ENCODE results near the gene TXNRD2. TPM values are rescaled to one million over a fixed set of nuclear protein-coding genes. Genes with fewer than 3 reads are reported as not detected.
A peak's percentile ranks its signal among the peaks of the same experiment; 100 is the strongest.

Gene TXNRD2
- total RNA-seq, 6 experiments from 2014 or later = 35.9 to 47.8 (median 44.3) TPM

- ATAC-seq = peak; percentile 41 to 61 (median 51)
- H3K9me3 ChIP-seq = no peaks in the 10 kb centered on the region
- intact Hi-C loops (cut with DNase I) = loop anchor here (10.0 kb wide), 2 partner anchors 53 to 143 kb away; partner anchors contain the start of genes RANBP1 (in 2 of the 2), TRMT2A (in 2 of the 2) and TANGO2 (in 1 of the 2)
- peak overlapping the region; percentile 85 to 96 (median 94) for H3K27ac ChIP-seq
- peaks cover 0 to 45% (median 21%) of the 10 kb centered on the region in 4 donors for H3K4me1 ChIP-seq
- no peaks in the 10 kb centered on the region for H3K27me3 ChIP-seq
- H3K36me3 ChIP-seq = peaks cover 0 to 18% (median 4%) of the 10 kb centered on the region in 4 donors
- H3K4me3 ChIP-seq = peak overlapping the region in 1 of 3 donors; percentile 11
- TF ChIP-seq, protein P1, sequence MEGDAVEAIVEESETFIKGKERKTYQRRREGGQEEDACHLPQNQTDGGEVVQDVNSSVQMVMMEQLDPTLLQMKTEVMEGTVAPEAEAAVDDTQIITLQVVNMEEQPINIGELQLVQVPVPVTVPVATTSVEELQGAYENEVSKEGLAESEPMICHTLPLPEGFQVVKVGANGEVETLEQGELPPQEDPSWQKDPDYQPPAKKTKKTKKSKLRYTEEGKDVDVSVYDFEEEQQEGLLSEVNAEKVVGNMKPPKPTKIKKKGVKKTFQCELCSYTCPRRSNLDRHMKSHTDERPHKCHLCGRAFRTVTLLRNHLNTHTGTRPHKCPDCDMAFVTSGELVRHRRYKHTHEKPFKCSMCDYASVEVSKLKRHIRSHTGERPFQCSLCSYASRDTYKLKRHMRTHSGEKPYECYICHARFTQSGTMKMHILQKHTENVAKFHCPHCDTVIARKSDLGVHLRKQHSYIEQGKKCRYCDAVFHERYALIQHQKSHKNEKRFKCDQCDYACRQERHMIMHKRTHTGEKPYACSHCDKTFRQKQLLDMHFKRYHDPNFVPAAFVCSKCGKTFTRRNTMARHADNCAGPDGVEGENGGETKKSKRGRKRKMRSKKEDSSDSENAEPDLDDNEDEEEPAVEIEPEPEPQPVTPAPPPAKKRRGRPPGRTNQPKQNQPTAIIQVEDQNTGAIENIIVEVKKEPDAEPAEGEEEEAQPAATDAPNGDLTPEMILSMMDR (IDR thresholded peaks at IDR 0.05) = no peak
- peak; percentile 8 for TF ChIP-seq POLR2A (IDR thresholded peaks at IDR 0.05)
- no CpG with 5 or more reads among the region's 28 CpGs for WGBS (ENCODE audit: insufficient coverage, low coverage, low lambda C conversion rate, missing lambda C conversion rate)
- DNase-seq = peak; percentile 68 to 81 (median 79)
Measured at GRCh38 chr22:19971276-19972124, 29.9 kb upstream of the TXNRD2 start.

- H3K36me3 ChIP-seq = peaks cover 0 to 20% (median 4%) of the 10 kb centered on the region in 4 donors
- H3K27me3 ChIP-seq = no peaks in the 10 kb centered on the region
- intact Hi-C loops (cut with DNase I) = loop anchor here (10.0 kb wide), 2 partner anchors 54 to 144 kb away; partner anchors contain the start of genes RANBP1 (in 2 of the 2), TRMT2A (in 2 of the 2) and TANGO2 (in 1 of the 2)
- ATAC-seq (peak; percentile 71 to 80 (median 76)), DNase-seq (peak; percentile 84 to 91 (median 91))
- H3K4me3 ChIP-seq = peak overlapping the region in 1 of 3 donors; percentile 16
- H3K9me3 ChIP-seq = no peaks in the 10 kb centered on the region
- H3K4me1 ChIP-seq = peaks cover 0 to 45% (median 21%) of the 10 kb centered on the region in 4 donors
- TF ChIP-seq, protein P1 (IDR thresholded peaks at IDR 0.05) = peak; percentile 87 to 97 (median 94)
- TF ChIP-seq POLR2A (IDR thresholded peaks at IDR 0.05) = peak; percentile 54
- WGBS (ENCODE audit: insufficient coverage, low coverage, low lambda C conversion rate, missing lambda C conversion rate) = 16% methylated on average over 19 of the region's 25 CpGs
- peak overlapping the region; percentile 85 to 96 (median 94) for H3K27ac ChIP-seq
Measured at GRCh38 chr22:19970479-19971275, 29.1 kb upstream of the TXNRD2 start.

DNA sequence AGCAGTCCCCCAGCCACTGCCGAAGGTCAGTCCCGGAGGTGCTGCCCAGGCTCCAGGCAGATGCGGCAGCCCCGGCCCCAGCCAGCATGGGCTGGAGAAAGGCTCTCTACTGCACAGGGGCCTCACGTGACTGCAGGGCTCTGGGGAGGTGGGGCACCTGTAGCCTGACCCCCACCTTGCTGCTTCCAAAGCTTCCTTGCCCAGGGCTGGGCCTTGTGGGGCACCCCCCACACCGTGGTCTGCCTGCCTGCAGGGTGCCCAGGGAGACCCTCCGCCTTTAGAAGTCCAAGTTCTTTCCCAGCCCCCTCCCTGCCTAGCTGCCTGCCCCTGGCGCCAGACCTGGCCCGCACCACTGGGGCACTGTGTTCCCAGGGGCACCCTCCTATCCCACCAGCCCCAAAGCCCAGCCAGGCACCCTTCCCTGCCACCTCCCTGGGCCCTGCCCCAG is 28.4 kb upstream of the TXNRD2 start:
- H3K4me1 ChIP-seq = peaks cover 0 to 45% (median 21%) of the 10 kb centered on the region in 4 donors
- no peak overlapping the region for H3K4me3 ChIP-seq
- H3K9me3 ChIP-seq = no peaks in the 10 kb centered on the region
- peaks cover 0 to 20% (median 4%) of the 10 kb centered on the region in 4 donors for H3K36me3 ChIP-seq
- DNase-seq = no peak
- peak overlapping the region; percentile 85 to 96 (median 94) for H3K27ac ChIP-seq
- ATAC-seq = peak in 1 of 4 donors; percentile 11
- no peaks in the 10 kb centered on the region for H3K27me3 ChIP-seq
- TF ChIP-seq, protein P1 (IDR thresholded peaks at IDR 0.05) = no peak
- TF ChIP-seq POLR2A (IDR thresholded peaks at IDR 0.05) = no peak
- intact Hi-C loops (cut with DNase I) = loop anchor here (10.0 kb wide), 2 partner anchors 55 to 145 kb away; partner anchors contain the start of genes RANBP1 (in 2 of the 2), TRMT2A (in 2 of the 2) and TANGO2 (in 1 of the 2)
- 49% methylated on average over 5 of the region's 9 CpGs for WGBS (ENCODE audit: insufficient coverage, low coverage, low lambda C conversion rate, missing lambda C conversion rate)

Measured in right lobe of liver (tissue), 6 donors.